MG63 (cell line): ENCODE measurements around the gene PAGE5. TPM values are rescaled to one million over a fixed set of nuclear protein-coding genes. Genes with fewer than 3 reads are reported as not detected.

Source experiments
- DNase-seq: peaks from one replicate; pipeline ENCODE4 v3.0.0-alpha.2; 2020
- H3K27me3 ChIP-seq: fragments of 250-450 bp; sonication (Bioruptor Pico); 2 replicates; pipeline ENCODE4 v1.5.1; 2020; ENCODE audit warnings: mild to moderate bottlenecking, moderate library complexity
- H3K36me3 ChIP-seq: fragments of 250-450 bp; sonication (Bioruptor Pico); 2 replicates; pipeline ENCODE4 v1.5.1; 2020; ENCODE audit warnings: mild to moderate bottlenecking, moderate library complexity
- H3K4me3 ChIP-seq: fragments of 250-450 bp; sonication (Bioruptor Pico); 2 replicates; pipeline ENCODE4 v1.5.1; 2020; ENCODE audit warnings: mild to moderate bottlenecking, moderate library complexity
- H3K9me3 ChIP-seq: fragments of 250-450 bp; sonication (Bioruptor Pico); 2 replicates; pipeline ENCODE4 v1.5.1; 2020; ENCODE audit warnings: mild to moderate bottlenecking, moderate library complexity
- total RNA-seq: library from RNA; depleted of rRNA; stranded (reverse); fragments of >200 nt; shearing (Covaris generic); gene quantifications from 2 replicates; pipeline ENCODE4 v1.2.3, GENCODE V29; 2014; ENCODE audit warnings: low replicate concordance; rRNA removed

Gene PAGE5
- not detected in 2 replicates for total RNA-seq

- no peaks in the 10 kb centered on the region for H3K27me3 ChIP-seq
- H3K36me3 ChIP-seq: no peaks in the 10 kb centered on the region
- H3K4me3 ChIP-seq: no peak within 1 kb of the TSS
- H3K9me3 ChIP-seq: no peaks in the 10 kb centered on the region
- DNase-seq: no peak
Observed at GRCh38 chrX:55220119-55220794, at the start of gene PAGE5. Gene PAGE5 (plus strand): TSS chrX:55220346. CDS start chrX:55221383, 1,037 bp downstream.

- Histone ChIP-seq H3K36me3 (no peaks in the 10 kb centered on the region), H3K4me3 (no peak overlapping the region)
- no peak for DNase-seq
Observed at GRCh38 chrX:55187281-55187680, 32.9 kb upstream of the PAGE5 start.

GRCh38 chrX:55196688-55197087 is 23.5 kb upstream of the PAGE5 start:
- H3K9me3 ChIP-seq: no peaks in the 10 kb centered on the region
- H3K36me3 ChIP-seq: no peaks in the 10 kb centered on the region
- no peak for DNase-seq

More at GRCh38 chrX:55187281-55187680, 32.9 kb upstream of the PAGE5 start:
- H3K27me3 ChIP-seq: no peaks in the 10 kb centered on the region
- H3K9me3 ChIP-seq: no peaks in the 10 kb centered on the region

GRCh38 chrX:55201930-55202579 is 18.1 kb upstream of the PAGE5 start:
- Histone ChIP-seq H3K36me3 (no peaks in the 10 kb centered on the region), H3K4me3 (no peak overlapping the region), H3K9me3 (no peaks in the 10 kb centered on the region), H3K27me3 (no peaks in the 10 kb centered on the region)
- DNase-seq: no peak

More at GRCh38 chrX:55196688-55197087, 23.5 kb upstream of the PAGE5 start:
- Histone ChIP-seq H3K27me3 (no peaks in the 10 kb centered on the region), H3K4me3 (no peak overlapping the region)

GRCh38 chrX:55206162-55206941 is 13.8 kb upstream of the PAGE5 start:
- Histone ChIP-seq H3K9me3 (no peaks in the 10 kb centered on the region), H3K27me3 (no peaks in the 10 kb centered on the region), H3K36me3 (no peaks in the 10 kb centered on the region), H3K4me3 (no peak overlapping the region)
- DNase-seq: no peak

- Histone ChIP-seq H3K27me3 (no peaks in the 10 kb centered on the region), H3K9me3 (no peaks in the 10 kb centered on the region), H3K4me3 (no peak overlapping the region), H3K36me3 (no peaks in the 10 kb centered on the region)
- DNase-seq: no peak
Observed at GRCh38 chrX:55210931-55211677, 9.0 kb upstream of the PAGE5 start.

- Histone ChIP-seq H3K27me3 (no peaks in the 10 kb centered on the region), H3K9me3 (no peaks in the 10 kb centered on the region), H3K36me3 (no peaks in the 10 kb centered on the region), H3K4me3 (no peak overlapping the region)
- DNase-seq: no peak
Observed at GRCh38 chrX:55213381-55213780, 6.8 kb upstream of the PAGE5 start.

GRCh38 chrX:55240788-55241340 is 20.7 kb downstream of the PAGE5 start:
- Histone ChIP-seq H3K36me3 (no peaks in the 10 kb centered on the region), H3K9me3 (no peaks in the 10 kb centered on the region), H3K27me3 (no peaks in the 10 kb centered on the region), H3K4me3 (no peak overlapping the region)
- no peak for DNase-seq

GRCh38 chrX:55253528-55253927 is 33.4 kb downstream of the PAGE5 start:
- DNase-seq: no peak
- H3K9me3 ChIP-seq: no peaks in the 10 kb centered on the region
- H3K4me3 ChIP-seq: no peak overlapping the region
- H3K36me3 ChIP-seq: no peaks in the 10 kb centered on the region
- no peaks in the 10 kb centered on the region for H3K27me3 ChIP-seq

- H3K27me3 ChIP-seq: no peaks in the 10 kb centered on the region
- no peaks in the 10 kb centered on the region for H3K36me3 ChIP-seq
- H3K9me3 ChIP-seq: no peaks in the 10 kb centered on the region
- DNase-seq: no peak
- no peak overlapping the region for H3K4me3 ChIP-seq
Observed at GRCh38 chrX:55260806-55261205, 40.7 kb downstream of the PAGE5 start.

GRCh38 chrX:55264816-55265215 is 44.7 kb downstream of the PAGE5 start, which contains the start of gene PAGE3:
Gene PAGE3 (minus strand): TSS chrX:55264916. CDS start chrX:55263903, 1,013 bp downstream.
- no peaks in the 10 kb centered on the region for H3K36me3 ChIP-seq
- DNase-seq: no peak
- no peaks in the 10 kb centered on the region for H3K27me3 ChIP-seq
- no peaks in the 10 kb centered on the region for H3K9me3 ChIP-seq
- no peak within 1 kb of the TSS for H3K4me3 ChIP-seq

Other genes starting within 250 kb of the PAGE5 start
- gene PFKFB1, start 226.2 kb upstream of the PAGE5 start, total RNA-seq: not detected in 2 replicates
- 3.1 and 6.4 TPM in 2 replicates for gene APEX2, start 220.0 kb upstream of the PAGE5 start, total RNA-seq
- not detected in 2 replicates for gene ALAS2, start 189.4 kb upstream of the PAGE5 start, total RNA-seq
- not detected in 2 replicates for gene PAGE2B, start 145.3 kb upstream of the PAGE5 start, total RNA-seq
- not detected in 2 replicates for gene PAGE2, start 131.3 kb upstream of the PAGE5 start, total RNA-seq
- not detected in 2 replicates for gene PAGE3, start 44.6 kb downstream of the PAGE5 start, total RNA-seq
- gene MAGEH1, start 231.8 kb downstream of the PAGE5 start, total RNA-seq: 24.2 and 31.5 TPM in 2 replicates